Ascending aorta (tissue), 1 donor: ENCODE results near the gene PPIC. TPM values are rescaled to one million over a fixed set of nuclear protein-coding genes. Genes with fewer than 3 reads are reported as not detected.

Experiments
- total RNA-seq: library from RNA; depleted of rRNA; stranded (reverse); fragments of >200 nt; gene quantifications from one replicate; pipeline ENCODE4 v1.1.0, GENCODE V29; 2016

The PPIC gene
- total RNA-seq, 1 donor from 2014 or later = 29.3 TPM

Other genes with a start within 250 kb of the PPIC start
- 21.1 TPM for gene SNX24, start 191.1 kb downstream of the PPIC start, total RNA-seq
- gene PRDM6, start 52.5 kb upstream of the PPIC start, total RNA-seq = 8.4 TPM